ENCODE results near the gene MS4A6A. TPM values are rescaled to one million over a fixed set of nuclear protein-coding genes. Genes with fewer than 3 reads are reported as not detected.

Gene MS4A6A
- total RNA-seq, 1 experiment from 2014 or later, result not detected

- no peak overlapping the region for H3K23ac ChIP-seq (ENCODE audit: insufficient read length, low read depth, low read length)
- Mint-ChIP-seq H3K9me3 (peaks cover 3% of the 10 kb centered on the region in 2 experiments; a peak in 4 of 5 replicates), H3K27me3 (ENCODE audit: low read depth) (no peaks in the 10 kb centered on the region)
These were observed 23.6 kb downstream of the MS4A6A start for GRCh38 chr11:60159284-60159683.

More at GRCh38 chr11:60159284-60159683, 23.6 kb downstream of the MS4A6A start:
- no peaks in the 10 kb centered on the region; a peak in 1 of 7 replicates for H3K36me3 Mint-ChIP-seq (ENCODE audit: insufficient read depth in 1 of 3, low read depth in 3 of 3)
- no peak overlapping the region for H3K4me3 Mint-ChIP-seq
- no peaks in the 10 kb centered on the region for H3K9me3 ChIP-seq (ENCODE audit: control insufficient read depth, low read depth, low read length)
- no peaks in the 10 kb centered on the region for H3K79me1 ChIP-seq (ENCODE audit: insufficient read depth, low read depth, low read length, poor library complexity, severe bottlenecking)
- no peak overlapping the region for H2BK15ac ChIP-seq (ENCODE audit: low read depth, low read length)
- no peak overlapping the region for H3K4ac ChIP-seq (ENCODE audit: low read depth, low read length)
- H3K4me2 ChIP-seq (ENCODE audit: insufficient read depth, insufficient read length, low read length), result no peak overlapping the region
- no peak overlapping the region for H3K9ac ChIP-seq (ENCODE audit: extremely low read depth, insufficient read length, low read length)
- H3K4me1 Mint-ChIP-seq, result no peaks in the 10 kb centered on the region
- no peak overlapping the region for H2AFZ ChIP-seq (ENCODE audit: low read length)
- H4K91ac ChIP-seq (ENCODE audit: insufficient read length, low read depth, low read length), result no peak overlapping the region
- H3K18ac ChIP-seq (ENCODE audit: insufficient read length, low read depth, low read length), result no peak overlapping the region
- H3K4me1 ChIP-seq (ENCODE audit: insufficient read depth, low read length), result no peaks in the 10 kb centered on the region
- H3K27ac ChIP-seq (ENCODE audit: insufficient read length, low read depth, low read length), result no peak overlapping the region
- no peak overlapping the region for H3K56ac ChIP-seq (ENCODE audit: insufficient read length, low read depth, low read length)
- WGBS (ENCODE audit: extremely low coverage, insufficient read length, low lambda C conversion rate), result no CpG with 5 or more reads among the region's 2 CpGs
- no peak overlapping the region for H3K14ac ChIP-seq (ENCODE audit: insufficient read depth, low read length)
- H3K27ac Mint-ChIP-seq, result no peak overlapping the region
- DNase-seq, result no peak
- H3T11ph ChIP-seq (ENCODE audit: low read length), result no peak overlapping the region
- no peak overlapping the region for H2BK12ac ChIP-seq (ENCODE audit: insufficient read length, low read depth, low read length)
- H2AK5ac ChIP-seq (ENCODE audit: insufficient read length, low read length), result no peak overlapping the region
- H4K8ac ChIP-seq (replicated peaks; ENCODE audit: insufficient read length, low read depth, low read length), result no peak overlapping the region
- no peaks in the 10 kb centered on the region for H3K79me2 ChIP-seq (ENCODE audit: insufficient read depth, low read length)
- H2BK5ac ChIP-seq (ENCODE audit: insufficient read length, low read length), result no peak overlapping the region
- H2BK120ac ChIP-seq (ENCODE audit: low read depth, low read length, poor library complexity, severe bottlenecking), result no peak overlapping the region
- TF ChIP-seq CTCF (conservative IDR thresholded peaks at IDR 0.05), result no peak
- no peaks in the 10 kb centered on the region for H3K27me3 ChIP-seq (ENCODE audit: insufficient read depth, low read length)
- H4K5ac ChIP-seq (ENCODE audit: insufficient read length, low read depth, low read length), result no peak overlapping the region
- no peak overlapping the region for H2BK20ac ChIP-seq (ENCODE audit: low read depth, low read length, poor library complexity, severe bottlenecking)
- no peaks in the 10 kb centered on the region for H4K20me1 ChIP-seq (ENCODE audit: control insufficient read depth, insufficient read depth, insufficient read length)
- no peaks in the 10 kb centered on the region for H3K23me2 ChIP-seq (ENCODE audit: insufficient read length, low read depth, low read length, poor library complexity, severe bottlenecking)
